ENCODE data around the gene MYOZ1. TPM values are rescaled to one million over a fixed set of nuclear protein-coding genes. Genes with fewer than 3 reads are reported as not detected.
"Not testable (repeated sequence)": the region's sequence is repeated elsewhere in the genome, so short reads cannot be mapped to it uniquely, and the experiment has no call there.

MYOZ1 gene
- 1 to 10 TPM; 4.8 to 5.4 (median 5.0) TPM for polyA plus RNA-seq (ENCODE audit: insufficient read length in 3 of 3)
- long read RNA-seq, donor 1, partial matches to known transcripts, result 0 of 1 reads
- long read RNA-seq, donor 1, other reads (novel, unspliced or antisense), result 0 of 1 reads
- long read RNA-seq, donor 2, partial matches to known transcripts, result 0 of 2 reads
- long read RNA-seq, donor 2, other reads (novel, unspliced or antisense), result 0 of 2 reads
- long read RNA-seq, donor 3, transcript MYOZ1-201 (6 exons, 1,541 nt), result major isoform, 5 of 5 reads
- long read RNA-seq, donor 3, partial matches to known transcripts, result 0 of 5 reads
- long read RNA-seq, donor 3, other reads (novel, unspliced or antisense), result 0 of 5 reads
- long read RNA-seq, donor 4, result 0 reads
- long read RNA-seq, donor 5, result 0 reads
- long read RNA-seq, donor 6, result 0 reads
- long read RNA-seq, donor 7, result 0 reads
- long read RNA-seq, donor 8, partial matches to known transcripts, result 0 of 1 reads
- long read RNA-seq, donor 8, other reads (novel, unspliced or antisense), result 0 of 1 reads
- long read RNA-seq, donor 9, partial matches to known transcripts, result 0 of 1 reads
- long read RNA-seq, donor 9, other reads (novel, unspliced or antisense), result 0 of 1 reads
- long read RNA-seq, donor 10, partial matches to known transcripts, result 0 of 1 reads
- long read RNA-seq, donor 10, other reads (novel, unspliced or antisense), result 0 of 1 reads
- long read RNA-seq, donor 11, partial matches to known transcripts, result 0 of 2 reads
- long read RNA-seq, donor 11, other reads (novel, unspliced or antisense), result 0 of 2 reads
- long read RNA-seq, donor 12, result 0 reads
- long read RNA-seq, donor 13, result 0 reads
- long read RNA-seq, donor 14, partial matches to known transcripts, result 0 of 1 reads
- long read RNA-seq, donor 14, other reads (novel, unspliced or antisense), result 0 of 1 reads
- long read RNA-seq, donor 15, result 0 reads
- long read RNA-seq, donor 16, transcript MYOZ1-201 (6 exons, 1,541 nt), result major isoform, 5 of 5 reads
- long read RNA-seq, donor 16, partial matches to known transcripts, result 0 of 5 reads
- long read RNA-seq, donor 16, other reads (novel, unspliced or antisense), result 0 of 5 reads

GRCh38 chr10:73641328-73642060 lies at the start of gene MYOZ1:
Gene MYOZ1 (minus strand): TSS chr10:73641474. CDS start chr10:73640017, 1,457 bp downstream.
- no peak for DNase-seq (ENCODE audit: extremely low read depth in 1 of 11, low read depth in 9 of 11, low spot score in 4 of 11)

GRCh38 chr10:73690755-73691154 lies 49.5 kb upstream of the MYOZ1 start:
- DNase-seq (ENCODE audit: extremely low read depth in 1 of 11, low read depth in 9 of 11, low spot score in 4 of 11), result not testable (repeated sequence)

GRCh38 chr10:73689596-73689995 lies 48.3 kb upstream of the MYOZ1 start:
- not testable (repeated sequence) for DNase-seq (ENCODE audit: extremely low read depth in 1 of 11, low read depth in 9 of 11, low spot score in 4 of 11)

GRCh38 chr10:73687641-73688040 lies 46.4 kb upstream of the MYOZ1 start:
- DNase-seq (ENCODE audit: extremely low read depth in 1 of 11, low read depth in 9 of 11, low spot score in 4 of 11), result not testable (repeated sequence)

- not testable (repeated sequence) for DNase-seq (ENCODE audit: extremely low read depth in 1 of 11, low read depth in 9 of 11, low spot score in 4 of 11)
These were observed 33.3 kb upstream of the MYOZ1 start for GRCh38 chr10:73674546-73674945.

- DNase-seq (ENCODE audit: extremely low read depth in 1 of 11, low read depth in 9 of 11, low spot score in 4 of 11), result not testable (repeated sequence)
These were observed 27.1 kb upstream of the MYOZ1 start for GRCh38 chr10:73668378-73668777.

GRCh38 chr10:73666153-73666809 lies 25.0 kb upstream of the MYOZ1 start:
- DNase-seq (ENCODE audit: extremely low read depth in 1 of 11, low read depth in 9 of 11, low spot score in 4 of 11), result not testable (repeated sequence)

- DNase-seq (ENCODE audit: extremely low read depth in 1 of 11, low read depth in 9 of 11, low spot score in 4 of 11), result not testable (repeated sequence)
These were observed 24.3 kb upstream of the MYOZ1 start for GRCh38 chr10:73665581-73665980.

- DNase-seq (ENCODE audit: extremely low read depth in 1 of 11, low read depth in 9 of 11, low spot score in 4 of 11), result not testable (repeated sequence)
These were observed 23.1 kb upstream of the MYOZ1 start for GRCh38 chr10:73664156-73665040.

GRCh38 chr10:73663621-73664020 lies 22.3 kb upstream of the MYOZ1 start:
- not testable (repeated sequence) for DNase-seq (ENCODE audit: extremely low read depth in 1 of 11, low read depth in 9 of 11, low spot score in 4 of 11)

- not testable (repeated sequence) for DNase-seq (ENCODE audit: extremely low read depth in 1 of 11, low read depth in 9 of 11, low spot score in 4 of 11)
These were observed 21.4 kb upstream of the MYOZ1 start for GRCh38 chr10:73662705-73663104.

- no peak for DNase-seq (ENCODE audit: extremely low read depth in 1 of 11, low read depth in 9 of 11, low spot score in 4 of 11)
These were observed 14.7 kb upstream of the MYOZ1 start, which contains the start of gene SYNPO2L for GRCh38 chr10:73655990-73656298. Gene SYNPO2L (minus strand): TSS chr10:73656029. CDS start chr10:73655922, 107 bp downstream.

- no peak for DNase-seq (ENCODE audit: extremely low read depth in 1 of 11, low read depth in 9 of 11, low spot score in 4 of 11)
These were observed 14.1 kb upstream of the MYOZ1 start for GRCh38 chr10:73655257-73655989.

GRCh38 chr10:73653701-73654100 lies 12.4 kb upstream of the MYOZ1 start:
- no peak for DNase-seq (ENCODE audit: extremely low read depth in 1 of 11, low read depth in 9 of 11, low spot score in 4 of 11)

- DNase-seq (ENCODE audit: extremely low read depth in 1 of 11, low read depth in 9 of 11, low spot score in 4 of 11), result no peak
These were observed 11.9 kb upstream of the MYOZ1 start for GRCh38 chr10:73653195-73653594.

GRCh38 chr10:73650537-73651331 lies 9.5 kb upstream of the MYOZ1 start:
- DNase-seq (ENCODE audit: extremely low read depth in 1 of 11, low read depth in 9 of 11, low spot score in 4 of 11), result no peak
